GM21515 (cell line): ENCODE data around the gene IL4R.
"Not testable (repeated sequence)": the region's sequence is repeated elsewhere in the genome, so short reads cannot be mapped to it uniquely, and the experiment has no call there.

Experiments
- ATAC-seq: cut with Tn5 transposase; IDR thresholded peaks from one replicate; pipeline ENCODE4 v1.9.1; 2021; ENCODE audit not compliant: unreplicated experiment

Gene IL4R

DNA sequence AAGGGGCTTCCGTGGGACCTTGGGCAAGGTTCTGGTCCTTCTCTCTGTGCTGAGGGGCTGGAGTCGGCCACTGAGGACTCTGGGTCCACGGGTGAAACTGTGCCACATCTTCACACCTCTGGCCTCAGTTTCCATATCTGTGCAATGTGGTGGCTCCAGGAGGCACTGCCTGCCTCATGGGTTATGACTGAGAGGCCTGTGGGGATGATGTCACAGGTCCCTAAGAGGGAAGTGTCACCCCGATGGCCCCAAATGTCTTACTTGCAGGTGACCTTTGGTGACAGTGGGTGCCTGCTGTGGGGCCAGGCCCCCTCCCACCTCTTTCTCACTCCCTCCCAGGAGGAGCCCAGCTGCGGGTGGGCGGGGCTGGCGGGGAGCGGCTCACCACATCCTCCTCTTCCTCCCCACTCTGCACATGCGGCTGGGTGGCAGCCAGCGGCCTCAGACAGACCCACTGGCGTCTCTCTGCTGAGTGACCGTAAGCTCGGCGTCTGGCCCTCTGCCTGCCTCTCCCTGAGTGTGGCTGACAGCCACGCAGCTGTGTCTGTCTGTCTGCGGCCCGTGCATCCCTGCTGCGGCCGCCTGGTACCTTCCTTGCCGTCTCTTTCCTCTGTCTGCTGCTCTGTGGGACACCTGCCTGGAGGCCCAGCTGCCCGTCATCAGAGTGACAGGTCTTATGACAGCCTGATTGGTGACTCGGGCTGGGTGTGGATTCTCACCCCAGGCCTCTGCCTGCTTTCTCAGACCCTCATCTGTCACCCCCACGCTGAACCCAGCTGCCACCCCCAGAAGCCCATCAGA is 88.2 kb downstream of the IL4R start, which contains the start of gene IL21R:
TSS of gene IL21R (plus strand) at position 407 of the 801 bp plus-strand sequence. CDS start 27,898 bp downstream, outside the sequence.
- ATAC-seq, result peak; percentile 54

DNA sequence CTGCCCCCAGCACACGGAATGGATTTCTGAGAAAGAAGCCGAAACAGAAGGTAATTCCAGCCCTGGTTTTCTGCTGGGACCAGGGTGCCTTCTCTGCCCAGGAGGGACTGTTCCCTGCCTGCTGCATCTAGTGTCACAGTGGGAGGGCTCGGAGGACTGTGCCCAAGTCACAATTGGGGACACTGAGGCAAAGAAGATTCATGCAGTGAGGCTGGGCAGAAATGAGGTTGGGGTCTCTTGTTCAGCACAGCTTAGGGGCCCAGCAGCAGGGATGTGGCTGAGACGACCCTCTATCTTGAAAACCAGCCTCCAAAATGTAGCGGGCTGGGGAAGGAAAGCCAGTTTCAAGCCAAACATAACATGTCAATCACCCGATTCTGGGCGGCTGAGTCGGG is 88.8 kb downstream of the IL4R start:
- no peak for ATAC-seq

DNA sequence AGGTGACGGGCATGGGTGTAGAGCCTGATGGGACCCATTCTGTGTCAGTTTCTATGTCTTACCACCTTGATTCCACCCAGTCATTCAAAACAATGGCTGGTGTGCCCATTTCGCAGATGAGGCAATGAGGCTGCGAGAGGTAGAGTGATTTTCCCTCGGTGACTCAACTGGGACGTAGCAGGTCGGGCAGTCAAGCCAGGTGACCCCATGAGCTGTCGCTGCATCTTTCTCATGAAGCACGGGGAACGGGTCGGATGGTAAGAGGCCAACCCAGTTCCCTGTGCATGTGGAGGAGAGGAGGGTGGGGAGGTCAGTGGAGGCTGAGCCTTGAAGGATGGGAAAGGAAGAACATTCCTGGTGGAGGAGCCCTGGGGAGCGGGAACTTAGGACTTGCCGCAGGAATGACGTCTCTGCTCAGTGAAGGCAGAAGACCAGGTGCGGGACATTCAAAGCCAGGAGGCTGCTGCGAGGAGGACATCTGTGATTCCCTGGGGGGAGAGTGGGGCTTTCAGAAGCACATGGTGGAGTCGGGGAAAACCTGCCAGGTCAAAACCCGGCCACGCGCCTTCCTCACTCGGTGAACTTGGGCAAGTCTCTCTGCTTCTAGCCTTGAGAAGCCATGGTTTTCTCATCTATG is 89.3 kb downstream of the IL4R start:
- ATAC-seq, result no peak

DNA sequence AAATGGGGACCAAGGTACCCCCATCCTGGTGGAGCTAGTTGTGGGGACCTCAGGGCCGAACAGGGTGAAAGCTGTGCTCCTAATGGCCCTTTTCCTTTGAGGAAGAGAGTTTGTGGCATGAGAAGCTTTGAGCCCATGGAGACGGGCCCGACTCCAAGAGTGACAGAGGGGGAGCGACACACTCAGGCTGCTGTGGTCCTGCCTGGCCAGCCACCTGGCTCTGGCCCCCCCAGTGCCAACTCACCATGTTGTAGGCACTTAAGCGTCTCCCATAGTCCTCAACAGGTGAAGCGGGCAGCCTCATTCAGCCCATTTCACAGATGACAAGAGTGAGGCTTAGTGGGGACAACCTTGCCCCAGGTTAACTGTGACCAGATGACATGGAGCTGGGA is 89.8 kb downstream of the IL4R start:
- no peak for ATAC-seq

DNA sequence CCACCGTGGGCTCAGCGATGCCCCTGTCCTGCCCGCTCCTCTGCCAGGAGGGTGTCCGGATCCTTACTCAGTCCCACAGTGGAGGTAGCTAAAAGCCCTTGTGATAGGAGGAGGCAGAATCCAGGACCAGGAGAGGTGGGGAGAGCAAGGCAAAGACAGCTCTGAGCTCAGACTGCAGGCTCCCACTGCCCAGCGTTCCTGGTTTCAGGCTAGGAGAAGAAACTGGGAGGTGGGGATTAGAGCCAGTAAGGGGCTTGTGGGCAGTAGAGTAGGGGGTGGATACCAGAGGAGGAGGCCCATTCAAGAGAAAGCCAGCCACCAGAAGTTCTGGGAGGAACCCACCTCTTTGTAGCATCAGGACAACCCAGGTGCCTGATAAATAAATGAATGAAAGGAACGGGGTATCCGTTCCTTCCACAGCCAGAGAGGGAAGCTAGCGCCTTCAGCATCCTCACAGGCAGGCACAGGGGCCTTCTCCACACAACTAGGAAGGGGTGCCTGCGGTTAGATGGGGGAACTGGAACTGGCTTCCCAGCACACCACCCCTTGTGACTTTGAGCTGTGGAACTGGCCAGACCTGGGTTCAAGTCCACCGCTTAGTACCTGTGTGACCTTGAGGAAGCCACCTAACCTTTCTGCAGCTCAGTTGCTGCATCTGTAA is 90.5 kb downstream of the IL4R start:
- no peak for ATAC-seq

DNA sequence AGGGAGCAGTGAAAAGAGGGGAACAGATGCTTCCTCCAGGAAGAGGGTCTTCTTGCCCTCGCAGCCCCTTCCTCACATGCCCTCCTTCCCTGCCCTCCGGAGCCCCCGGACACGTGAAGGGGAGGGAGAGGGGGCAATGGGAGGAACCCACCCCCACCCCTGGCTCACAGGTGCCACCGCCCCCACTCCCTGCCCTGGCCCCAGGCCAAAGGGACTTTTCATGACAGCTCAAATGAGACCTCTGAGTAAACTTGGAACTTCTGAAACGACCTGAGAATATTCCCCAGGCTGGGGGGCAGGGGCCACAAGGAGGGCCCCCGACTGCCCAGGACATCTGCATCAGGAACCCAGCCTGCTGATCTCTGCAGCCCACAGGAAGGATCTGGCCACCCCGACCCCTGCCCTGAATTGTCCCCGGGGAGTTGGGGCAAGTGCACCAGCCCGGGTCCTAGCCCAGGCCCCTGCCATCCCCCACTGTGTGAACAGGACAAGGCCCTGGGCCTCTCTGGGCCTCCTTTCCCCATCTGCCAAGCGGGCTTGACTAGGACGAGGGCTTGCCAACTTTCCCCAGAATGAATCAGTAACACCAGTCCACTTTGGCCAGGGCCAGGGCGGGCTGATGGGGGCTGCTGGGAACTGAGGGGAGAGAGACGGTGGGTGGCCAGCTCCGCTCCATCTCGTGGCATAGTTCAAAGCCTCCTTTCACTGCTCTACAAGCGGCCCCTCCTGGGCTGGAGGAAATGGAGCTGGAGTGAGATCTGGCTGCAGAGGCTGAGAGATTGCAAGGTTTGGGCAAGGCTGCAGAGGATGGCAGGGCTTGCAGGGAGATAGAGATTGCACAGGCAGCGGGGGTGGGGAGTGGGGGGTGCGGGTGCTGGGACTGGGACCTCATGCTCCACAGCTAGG is 92.0 kb downstream of the IL4R start:
- ATAC-seq, result no peak

DNA sequence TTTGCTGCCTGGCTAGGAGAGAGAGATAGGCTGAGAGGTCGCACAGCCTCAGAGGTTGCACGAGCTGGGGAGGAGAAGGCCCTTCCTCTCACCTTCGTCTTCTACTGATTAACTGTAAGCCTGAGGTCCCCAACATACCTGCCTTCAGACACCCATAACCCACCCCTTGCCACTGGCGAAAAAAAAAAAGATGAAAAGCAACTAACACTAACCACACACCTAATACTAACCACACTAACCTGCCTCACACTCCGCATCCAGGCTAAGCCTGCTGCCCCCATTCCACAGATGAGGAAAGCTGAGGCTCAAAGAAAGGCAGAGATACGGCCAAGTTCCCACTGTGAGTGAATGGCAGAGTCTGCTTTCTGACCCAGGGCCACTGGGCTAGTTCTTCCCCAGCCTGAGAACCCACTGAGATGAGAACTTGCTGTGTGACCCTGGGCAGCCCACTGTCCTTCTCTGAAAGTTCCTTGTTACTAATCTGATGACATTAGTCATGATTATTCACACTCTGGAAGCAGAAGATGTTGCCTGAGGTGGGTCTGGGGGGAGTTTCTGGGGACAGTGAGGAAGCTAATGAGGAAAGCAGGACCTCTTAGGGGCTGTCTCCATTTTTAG is 92.8 kb downstream of the IL4R start:
- ATAC-seq, result no peak

DNA sequence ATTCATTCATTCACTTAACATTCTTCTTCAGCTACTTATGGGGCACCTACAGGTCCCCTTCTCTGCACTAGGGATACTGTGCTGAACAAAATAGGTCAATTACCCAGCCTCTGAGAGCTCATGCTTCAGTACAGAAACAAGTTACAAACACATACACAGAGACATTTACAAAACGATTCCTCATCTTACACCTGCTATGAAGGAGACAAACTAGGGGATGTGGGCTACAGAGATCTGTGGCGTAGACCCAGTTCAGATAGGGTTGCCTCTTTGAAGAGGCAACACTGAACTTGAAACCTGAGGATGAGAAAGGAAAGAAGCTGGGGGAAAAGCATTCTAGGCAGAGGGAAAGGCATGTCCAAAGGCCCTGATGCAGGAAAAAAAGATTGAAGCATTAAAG is 93.4 kb downstream of the IL4R start:
- no peak for ATAC-seq

DNA sequence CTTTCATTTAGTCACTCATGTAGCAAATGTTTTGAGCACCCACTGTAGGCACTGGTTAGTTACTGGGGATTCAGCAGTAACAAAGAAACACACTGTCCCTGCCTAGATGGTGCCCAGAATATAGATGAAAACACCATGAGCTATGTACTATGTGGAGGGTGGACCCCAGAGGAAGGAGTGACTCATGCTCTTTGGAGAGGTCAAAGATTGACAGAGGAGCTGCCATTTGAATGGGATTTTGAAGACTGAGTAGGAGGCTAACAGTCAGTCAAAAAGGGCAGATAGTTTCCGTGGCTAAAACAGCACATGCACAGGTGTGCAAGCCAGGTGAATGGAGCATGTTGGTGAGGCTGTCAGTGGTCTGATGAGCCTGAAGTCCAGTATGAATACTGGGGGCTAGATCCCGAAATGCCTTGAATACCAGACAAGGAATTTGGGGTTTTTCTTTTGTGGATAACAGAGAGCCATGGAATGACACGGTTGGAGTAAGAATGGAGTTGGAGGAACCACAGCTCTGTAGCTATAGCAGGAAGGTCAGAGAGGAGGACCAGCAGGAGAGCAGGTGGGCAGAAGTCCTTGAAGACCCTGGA is 94.3 kb downstream of the IL4R start:
- no peak for ATAC-seq

DNA sequence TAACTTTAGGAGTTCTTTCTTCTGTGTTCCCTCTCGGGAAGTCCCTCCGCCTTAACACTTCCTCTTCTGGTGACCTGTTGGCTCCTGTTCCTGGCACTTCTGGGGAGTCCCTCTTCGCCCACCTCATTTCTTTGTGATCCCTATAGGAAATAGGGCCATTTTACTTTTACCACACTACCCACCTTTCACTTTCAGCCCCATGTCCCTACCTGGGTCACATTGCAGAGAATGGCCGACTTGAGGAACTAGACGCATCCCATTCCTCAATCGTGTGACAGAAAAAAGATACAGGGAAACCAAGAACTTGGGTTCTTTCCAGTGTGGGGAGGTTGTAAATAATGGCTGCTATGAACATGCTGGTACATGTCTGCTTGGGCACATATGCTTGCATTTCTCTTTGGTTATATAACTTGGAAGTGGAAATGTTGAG is 94.8 kb downstream of the IL4R start:
- no peak for ATAC-seq

DNA sequence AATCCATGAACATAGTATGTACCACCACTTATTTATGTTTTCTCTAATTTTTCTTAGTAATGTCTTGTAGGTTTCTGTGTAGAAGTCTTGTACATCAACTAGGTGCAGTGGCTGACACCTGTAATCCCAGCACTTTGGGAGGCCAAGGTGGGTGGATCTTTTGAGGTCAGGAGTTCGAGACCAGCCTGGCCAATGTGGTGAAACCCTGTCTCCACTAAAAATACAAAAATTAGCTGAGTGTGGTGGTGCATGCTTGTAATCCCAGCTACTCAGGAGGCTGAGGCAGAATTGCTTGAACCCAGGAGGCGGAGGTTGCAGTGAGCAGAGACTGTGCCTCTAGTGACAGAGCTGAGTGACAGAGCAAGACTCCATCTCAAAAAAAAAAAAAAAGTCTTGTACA is 96.2 kb downstream of the IL4R start:
- not testable (repeated sequence) for ATAC-seq

DNA sequence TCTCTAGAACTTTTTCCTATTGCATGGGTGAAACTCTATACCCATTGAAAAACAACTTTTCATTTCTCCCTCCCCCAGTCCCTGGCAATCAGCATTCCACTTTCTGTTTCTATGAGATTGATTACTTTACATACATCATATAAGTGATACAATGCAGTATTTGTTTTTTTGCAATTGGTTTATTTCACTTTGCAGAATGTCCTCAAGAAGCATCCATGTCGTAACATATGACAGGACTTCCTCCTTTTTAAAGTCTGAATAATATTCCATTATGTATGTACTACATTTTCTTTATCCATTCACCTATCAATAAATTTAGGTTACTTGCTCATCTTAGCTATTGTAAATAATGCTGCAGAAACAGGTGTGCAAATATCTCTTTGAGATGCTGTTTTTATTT is 97.0 kb downstream of the IL4R start:
- no peak for ATAC-seq

DNA sequence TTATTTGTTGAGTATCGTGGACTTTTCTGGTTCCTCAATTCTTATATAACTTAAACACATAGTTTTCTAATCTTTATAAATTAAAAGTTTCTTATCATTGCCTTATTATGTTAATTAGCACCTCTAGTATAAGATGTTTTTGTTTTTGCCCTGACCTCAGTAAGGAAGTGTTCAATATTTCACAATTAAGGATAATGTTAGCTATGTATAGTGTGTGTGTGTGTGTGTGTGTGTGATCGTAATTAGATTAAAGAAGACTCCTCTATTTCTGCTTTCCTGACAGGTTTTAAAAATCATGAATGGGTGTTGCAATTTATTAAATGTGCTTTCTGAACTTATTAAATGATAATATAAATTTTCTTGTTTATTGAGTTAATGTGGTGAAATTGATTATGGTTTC is 100.2 kb downstream of the IL4R start:
- no peak for ATAC-seq
